AG08395 (cell line): ENCODE results near the gene RBM22.

Experiments
- DNase-seq: peaks from one replicate; pipeline ENCODE4 v3.0.0; 2012; ENCODE audit warnings: mixed read lengths, low spot score

The RBM22 gene

DNA sequence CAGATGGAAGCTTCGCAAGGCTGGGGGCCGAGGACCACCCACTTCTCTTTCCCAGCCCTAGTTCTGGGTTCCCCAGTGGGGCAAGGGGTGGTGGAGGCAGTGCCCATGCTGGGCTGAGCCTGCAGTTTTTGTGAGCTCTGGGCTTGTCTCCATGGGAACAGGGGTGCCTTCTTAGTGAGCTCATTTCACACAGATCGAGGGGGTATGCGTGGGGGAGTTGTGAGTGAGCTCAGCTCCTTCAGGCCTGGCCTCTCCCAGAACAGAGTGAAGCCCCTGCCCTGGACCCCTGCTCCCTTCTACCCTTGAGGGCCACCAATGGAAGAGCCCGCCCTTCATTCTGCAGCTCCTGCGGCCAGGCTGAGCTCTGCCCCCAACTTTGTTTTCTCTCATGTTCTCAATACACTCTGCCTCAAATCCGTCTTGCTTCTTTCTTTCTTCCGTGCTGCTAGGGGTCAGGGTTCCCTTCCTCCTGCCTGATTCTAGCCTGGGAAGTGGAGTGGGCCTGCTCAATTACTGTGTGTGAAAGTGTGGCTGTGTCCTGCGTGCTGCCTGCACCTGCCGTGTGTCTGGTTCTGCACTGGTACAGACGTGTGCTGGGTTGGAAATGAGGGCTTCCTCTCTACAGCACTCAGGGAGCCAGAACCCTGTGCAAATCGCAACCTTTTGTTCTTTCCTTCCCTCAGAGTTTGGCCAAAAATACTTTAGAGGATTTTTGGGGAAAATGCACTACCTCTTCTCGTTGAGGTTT is 48.8 kb downstream of the RBM22 start:
- no peak for DNase-seq

DNA sequence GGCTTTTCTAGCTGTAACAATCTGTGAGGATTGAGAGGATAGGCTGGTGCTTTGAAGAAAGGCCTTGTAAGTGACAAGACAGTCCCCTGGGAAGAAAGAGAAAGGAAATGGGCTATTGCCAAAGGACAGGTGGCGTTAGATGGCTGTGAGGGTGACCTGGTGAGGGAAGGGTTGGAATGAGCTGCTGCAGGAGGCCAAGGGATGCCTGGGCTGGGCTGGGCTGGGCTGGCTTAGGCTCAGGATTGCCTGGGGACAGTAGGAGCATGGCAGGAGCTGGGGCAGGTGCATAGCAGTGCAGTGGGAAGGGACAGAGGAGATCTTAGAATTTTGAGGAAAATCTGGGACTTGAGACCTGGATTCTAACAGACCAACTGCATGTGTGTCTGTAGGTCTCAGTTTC is 49.5 kb downstream of the RBM22 start:
- no peak for DNase-seq

GRCh38 chr5:150650021-150651006 is 50.5 kb downstream of the RBM22 start:
- DNase-seq: no peak

DNA sequence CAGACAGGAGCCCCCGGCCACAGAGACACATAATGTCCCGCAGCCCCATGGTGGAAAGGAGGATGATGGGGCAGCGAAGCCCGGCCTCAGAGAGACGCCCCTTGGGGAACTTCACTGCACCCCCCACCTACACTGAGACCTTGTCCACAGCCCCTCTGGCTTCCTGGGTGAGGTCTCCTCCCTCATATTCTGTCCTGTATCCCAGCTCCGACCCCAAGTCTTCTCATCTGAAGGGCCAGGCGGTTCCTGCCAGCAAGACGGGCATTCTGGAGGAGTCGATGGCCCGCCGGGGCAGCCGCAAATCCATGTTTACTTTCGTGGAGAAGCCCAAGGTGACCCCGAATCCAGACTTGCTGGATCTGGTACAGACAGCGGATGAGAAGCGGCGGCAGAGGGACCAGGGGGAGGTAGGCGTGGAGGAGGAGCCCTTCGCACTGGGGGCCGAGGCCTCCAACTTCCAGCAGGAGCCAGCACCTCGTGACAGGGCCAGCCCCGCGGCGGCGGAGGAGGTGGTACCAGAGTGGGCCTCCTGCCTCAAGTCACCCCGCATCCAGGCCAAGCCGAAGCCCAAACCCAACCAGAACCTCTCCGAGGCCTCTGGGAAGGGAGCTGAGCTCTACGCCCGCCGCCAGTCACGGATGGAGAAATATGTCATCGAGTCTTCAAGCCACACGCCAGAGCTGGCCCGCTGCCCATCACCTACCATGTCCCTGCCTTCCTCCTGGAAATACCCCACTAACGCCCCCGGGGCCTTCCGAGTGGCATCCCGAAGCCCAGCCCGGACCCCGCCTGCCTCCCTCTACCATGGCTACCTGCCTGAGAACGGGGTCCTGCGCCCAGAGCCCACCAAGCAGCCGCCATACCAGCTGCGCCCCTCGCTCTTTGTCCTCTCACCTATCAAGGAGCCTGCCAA is 51.5 kb downstream of the RBM22 start:
- DNase-seq: no peak

DNA sequence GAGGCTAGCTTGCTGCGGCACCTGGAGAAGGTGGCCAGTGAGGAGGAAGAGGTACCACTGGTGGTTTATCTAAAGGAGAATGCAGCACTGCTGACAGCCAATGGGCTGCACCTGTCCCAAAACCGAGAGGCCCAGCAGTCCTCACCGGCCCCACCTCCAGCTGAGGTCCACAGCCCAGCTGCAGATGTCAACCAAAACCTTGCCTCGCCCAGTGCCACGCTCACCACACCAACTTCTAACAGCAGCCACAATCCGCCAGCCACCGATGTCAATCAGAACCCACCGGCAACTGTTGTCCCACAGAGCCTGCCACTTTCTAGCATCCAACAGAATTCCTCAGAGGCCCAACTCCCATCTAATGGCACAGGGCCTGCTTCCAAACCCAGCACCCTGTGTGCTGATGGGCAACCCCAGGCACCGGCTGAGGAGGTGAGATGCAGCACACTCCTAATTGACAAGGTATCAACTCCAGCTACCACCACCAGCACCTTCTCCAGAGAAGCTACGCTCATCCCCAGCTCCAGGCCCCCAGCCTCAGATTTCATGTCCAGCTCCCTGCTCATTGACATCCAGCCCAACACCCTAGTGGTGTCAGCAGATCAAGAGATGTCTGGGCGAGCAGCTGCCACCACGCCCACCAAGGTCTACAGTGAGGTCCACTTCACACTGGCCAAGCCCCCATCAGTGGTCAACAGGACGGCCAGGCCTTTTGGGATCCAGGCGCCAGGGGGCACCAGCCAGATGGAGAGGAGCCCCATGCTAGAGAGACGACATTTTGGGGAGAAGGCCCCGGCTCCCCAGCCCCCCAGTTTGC is 52.4 kb downstream of the RBM22 start:
- DNase-seq: no peak

- no peak for DNase-seq
Measured at GRCh38 chr5:150647275-150648251, 53.3 kb downstream of the RBM22 start.

DNA sequence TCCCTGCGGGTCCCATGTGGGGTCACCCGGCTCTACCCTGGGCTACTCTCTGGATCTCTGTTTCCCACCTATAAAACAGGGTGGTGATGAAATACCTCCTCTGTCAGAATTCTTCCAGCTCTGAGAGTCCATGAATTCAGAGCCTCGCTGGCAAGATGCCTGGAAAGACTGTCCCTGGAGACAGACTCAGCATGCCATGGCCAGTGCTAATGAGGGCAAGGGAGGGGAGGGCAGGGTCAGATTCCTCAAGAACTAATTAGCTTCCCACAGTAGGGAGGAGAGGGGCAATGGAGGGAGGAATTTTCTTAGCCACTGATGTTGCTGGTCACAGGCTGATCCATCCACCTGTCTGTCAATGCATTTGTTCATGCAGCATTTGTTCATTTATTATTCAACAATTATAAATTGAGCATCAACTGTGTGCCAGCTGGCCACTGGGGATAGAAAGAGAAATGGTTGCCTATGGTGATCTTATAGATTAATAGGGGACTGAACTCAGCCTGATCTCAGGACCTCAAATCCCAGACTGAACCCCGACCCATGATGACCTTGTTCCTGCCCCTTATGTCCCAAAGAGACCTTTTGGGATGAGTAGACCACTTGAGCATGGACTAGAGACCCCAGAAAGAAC is 55.7 kb downstream of the RBM22 start:
- DNase-seq: peak; percentile 91

DNA sequence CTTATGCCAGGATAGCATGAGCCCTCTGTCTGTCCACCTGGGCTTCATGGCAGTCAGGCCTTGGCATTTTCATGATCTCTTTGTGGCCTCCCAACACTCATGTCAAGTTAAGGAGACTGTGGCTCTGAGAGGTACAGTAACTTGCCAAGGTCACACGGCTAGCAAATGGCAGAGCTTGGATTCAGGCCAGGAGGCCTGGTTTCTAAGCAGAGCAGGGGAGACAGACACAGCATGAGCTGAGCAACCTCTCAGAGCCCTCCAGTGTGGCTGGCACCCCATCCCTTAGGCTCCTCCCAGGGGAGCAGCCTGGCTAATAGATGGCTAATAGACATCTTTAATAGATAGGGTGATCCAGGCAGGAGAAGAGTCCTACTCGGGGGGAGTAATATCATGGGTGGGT is 56.3 kb downstream of the RBM22 start:
- DNase-seq: no peak

GRCh38 chr5:150644058-150644457 is 56.8 kb downstream of the RBM22 start:
- DNase-seq: no peak

DNA sequence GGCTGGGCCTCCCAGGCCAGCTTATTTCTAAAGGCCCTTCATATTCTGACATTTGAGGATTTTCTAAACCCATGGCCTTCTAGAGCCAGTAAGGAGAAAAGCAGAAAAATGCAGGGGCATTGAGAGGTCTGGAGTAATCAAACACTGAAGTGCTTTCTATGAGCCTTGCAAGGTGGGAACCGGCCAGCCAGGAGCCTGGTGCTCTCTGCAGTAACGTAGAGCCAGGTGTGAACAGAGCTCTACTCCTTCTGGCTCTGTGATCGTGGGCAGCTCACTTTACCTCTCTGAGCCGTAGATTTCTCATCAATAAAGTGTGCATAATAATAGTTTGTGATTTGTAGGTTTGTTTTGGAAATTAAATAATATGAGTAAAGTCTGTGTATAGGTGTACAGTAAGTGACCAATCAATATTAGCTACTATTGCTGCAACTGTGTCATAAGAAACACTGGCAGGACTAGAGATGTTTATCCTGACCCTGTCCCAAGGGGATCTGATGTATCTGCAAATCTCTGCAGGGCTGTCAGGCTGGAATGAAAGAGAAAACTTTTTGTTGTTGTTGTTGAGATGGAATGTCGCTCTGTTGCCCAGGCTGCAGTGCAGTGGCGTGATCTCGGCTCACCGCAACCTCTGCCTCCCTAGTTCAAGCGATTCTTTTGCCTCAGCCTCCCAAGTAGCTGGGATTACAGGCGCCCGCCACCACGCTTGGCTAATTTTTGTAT is 57.7 kb downstream of the RBM22 start:
- no peak for DNase-seq

DNA sequence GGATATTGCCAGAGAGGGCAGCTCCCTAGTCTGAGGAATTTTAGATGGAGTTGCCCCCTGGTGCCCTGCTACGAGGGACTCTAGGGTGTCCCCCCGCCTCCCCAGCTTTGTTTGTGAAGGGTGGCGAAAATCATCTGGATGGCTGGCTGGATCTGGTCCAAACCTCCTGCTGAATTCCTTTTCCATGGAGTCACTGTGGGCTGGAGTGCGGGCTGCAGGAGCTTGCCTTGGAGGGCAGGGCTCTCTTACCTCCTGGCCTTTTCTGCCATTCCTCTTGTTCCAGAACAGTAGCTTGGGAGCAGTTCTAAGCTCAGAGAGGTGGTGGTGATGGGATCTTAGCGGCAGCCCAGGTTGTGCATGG is 58.3 kb downstream of the RBM22 start:
- DNase-seq: peak; percentile 88

DNA sequence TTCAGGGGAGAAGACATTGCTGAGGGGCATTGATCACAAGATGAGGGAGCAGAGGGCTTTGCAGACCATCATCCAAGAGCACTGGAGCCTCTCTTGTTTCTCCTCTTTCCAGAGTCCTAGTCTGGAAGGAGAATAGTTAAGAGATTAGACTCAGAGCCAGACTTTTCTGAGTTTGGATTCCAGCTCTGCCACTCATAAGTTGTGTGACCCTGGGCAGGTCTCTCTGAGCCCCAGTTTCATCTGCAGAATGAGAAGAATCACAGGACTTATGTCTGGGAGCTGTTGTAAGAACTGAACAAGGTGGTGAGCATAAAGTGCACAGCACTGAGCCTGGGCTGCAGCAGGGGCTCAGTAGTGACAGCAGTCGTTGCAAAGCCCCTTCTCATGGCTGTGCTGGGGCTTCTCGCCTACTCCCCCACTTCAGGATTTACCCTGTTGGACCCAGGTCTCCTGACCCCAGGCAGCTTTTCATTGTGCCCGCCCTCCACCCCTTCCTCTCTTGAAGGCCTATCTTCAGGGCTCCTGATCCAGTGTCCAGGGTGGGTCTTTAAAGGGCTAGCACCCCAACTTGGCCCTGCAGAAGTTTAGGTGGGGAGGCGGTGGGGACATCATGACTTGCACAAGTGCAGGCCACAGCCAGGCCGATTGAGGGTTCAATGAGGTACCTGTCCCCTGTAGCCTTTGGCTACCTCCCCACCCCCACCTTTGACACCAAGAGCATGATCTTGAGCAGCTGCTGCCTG is 58.9 kb downstream of the RBM22 start:
- DNase-seq: no peak

DNA sequence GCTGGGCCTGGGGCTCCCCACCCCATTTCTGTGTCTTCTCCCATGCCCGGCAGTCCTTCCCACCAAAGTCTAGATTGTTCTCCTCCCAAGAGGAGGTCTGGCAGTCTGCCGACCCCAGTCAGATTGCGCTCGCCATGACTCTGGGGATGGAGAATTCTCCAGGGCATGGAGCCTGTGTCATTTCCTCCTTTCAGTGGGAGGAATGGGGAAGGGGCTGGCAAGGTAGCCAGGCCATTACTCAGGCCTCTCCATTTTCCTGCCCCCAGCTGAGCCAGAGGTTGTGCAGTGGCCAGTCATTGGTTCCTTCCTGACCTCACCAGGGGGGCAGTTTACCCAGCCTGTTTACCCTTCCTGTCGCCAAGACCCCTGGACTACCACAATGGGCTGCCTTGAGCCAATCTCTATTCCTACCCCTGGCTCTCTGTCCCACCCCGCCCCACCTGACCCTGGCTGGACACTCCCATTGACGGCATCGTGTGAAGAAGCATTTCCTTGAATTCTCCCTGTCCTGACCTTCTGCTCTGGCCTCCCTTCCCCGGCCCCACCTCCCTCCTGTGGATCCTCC is 59.8 kb downstream of the RBM22 start:
- DNase-seq: peak; percentile 47
